Motor neuron (in vitro differentiated cells): ENCODE measurements around the gene ZNF561. TPM values are rescaled to one million over a fixed set of nuclear protein-coding genes. Genes with fewer than 3 reads are reported as not detected.

ENCODE experiments used
- ATAC-seq, 8 experiments: fragments of 200-7000 bp; cut with Tn5 transposase; replicated peaks in 6 of 8; 2 replicates each; pipeline ENCODE4 v1.8.0; 2021; ENCODE audit warnings: mild to moderate bottlenecking in 8 of 8, moderate library complexity in 8 of 8
- H3K27ac ChIP-seq, 2 donors: fragments of 250-450 bp; sonication (Bioruptor Pico); 2 replicates each; pipeline ENCODE4 v1.9.0; 2021; ENCODE audit warnings: antibody characterized with exemption in 2 of 2, mild to moderate bottlenecking in 2 of 2, moderate library complexity in 1 of 2
- H3K4me1 ChIP-seq, 2 donors: fragments of 250-450 bp; sonication (Bioruptor Pico); replicated peaks in 1 of 2; 2 replicates each; pipeline ENCODE4 v1.6.1; 2021; ENCODE audit warnings: antibody characterized with exemption in 2 of 2, mild to moderate bottlenecking in 2 of 2, moderate library complexity in 1 of 2
- H3K4me3 ChIP-seq, 5 donors: fragments of 250-450 bp; sonication (Bioruptor Pico); 2 replicates each; pipeline ENCODE4 v1.9.0; 2021; ENCODE audit warnings: antibody characterized with exemption in 5 of 5, mild to moderate bottlenecking in 5 of 5, moderate library complexity in 4 of 5
- WGBS, 10 experiments: fragments of 450-650 bp; shearing (Covaris generic); methylation state at CpG; one replicate each; pipeline ENCODE4 v1.0.0; 2022; 5-methylcytosine and 5-hydroxymethylcytosine counted together
- in situ Hi-C, 9 experiments: fragments of 400-800 bp; cut with MboI; loops; one replicate each; pipeline ENCODE4 v1.15.0; 2021; ENCODE audit warnings: low sequenced_read_pairs in 9 of 9, low pct_unique_long_range_greater_than_20kb in 2 of 9; ENCODE audit not compliant: unreplicated experiment in 9 of 9
- total RNA-seq, 8 experiments: library from RNA; unstranded; fragments of 300-600 nt; gene quantifications; 2 replicates each; pipeline versions ENCODE4 v1.2.3 to v1.2.4, GENCODE V29; 2022

ZNF561 gene
- total RNA-seq, 8 experiments from 2014 or later, result 23.2 to 60.3 (median 33.7) TPM

GRCh38 chr19:9565900-9566705 lies 54.9 kb downstream of the ZNF561 start:
- no peak overlapping the region for H3K4me3 ChIP-seq
- 92 to 100% (median 96%) methylated on average over 5 to 9 of the region's 9 CpGs for WGBS, 10 experiments
- in situ Hi-C loops, result no loop called here

More at GRCh38 chr19:9565900-9566705, 54.9 kb downstream of the ZNF561 start:
- H3K4me1 ChIP-seq, result no peaks in the 10 kb centered on the region
- no peak overlapping the region for H3K27ac ChIP-seq
- ATAC-seq, result no peak

Other genes starting within 250 kb of the ZNF561 start
- 10 to 100 TPM; 12.7 to 42.4 (median 19.5) TPM for gene ZNF266, start 185.7 kb downstream of the ZNF561 start, total RNA-seq
- gene ZNF560, start 122.6 kb downstream of the ZNF561 start, total RNA-seq, result 1 to 10 TPM in 1 of 8 experiments, under 1 TPM in 6, not detected in 1; 0.05 to 3.5 (median 0.21) TPM
- gene ZNF426, start 82.6 kb downstream of the ZNF561 start, total RNA-seq, result 10 to 100 TPM; 10.4 to 21.3 (median 16.2) TPM
- gene ZNF121, start 36.7 kb downstream of the ZNF561 start, total RNA-seq, result 10 to 100 TPM; 43.9 to 72.6 (median 51.5) TPM
- 10 to 100 TPM; 20.6 to 39.4 (median 28.1) TPM for gene ZNF562, start 53.9 kb upstream of the ZNF561 start, total RNA-seq
- gene ZNF846, start 147.5 kb upstream of the ZNF561 start, total RNA-seq, result 10 to 100 TPM in 2 of 8 experiments, 1 to 10 TPM in 6; 5.1 to 15.0 (median 7.6) TPM
- gene FBXL12, start 197.8 kb upstream of the ZNF561 start, total RNA-seq, result 10 to 100 TPM; 20.3 to 32.9 (median 26.1) TPM
- gene UBL5, start 206.7 kb upstream of the ZNF561 start, total RNA-seq, result 100 to 1,000 TPM; 365 to 691 (median 447) TPM
- gene PIN1, start 214.1 kb upstream of the ZNF561 start, total RNA-seq, result 100 to 1,000 TPM in 5 of 8 experiments, 10 to 100 TPM in 3; 95.1 to 185 (median 123) TPM